HCT116 (cell line): ENCODE data around the gene ACOT6.
"Not testable (repeated sequence)": the region's sequence is repeated elsewhere in the genome, so short reads cannot be mapped to it uniquely, and the experiment has no call there.

Experiments
- CTCF ChIP-seq, 3 experiments: fragments of 200-600 bp in 1 of 3; sonication (generic) in 1 of 3; IDR thresholded peaks in 2 of 3; conservative IDR thresholded peaks in 1 of 3; 2 replicates each; pipeline ENCODE4 v1.5.1; 2012 to 2017; ENCODE audit warnings: low read depth in 2 of 3, low read length in 2 of 3, antibody characterized with exemption in 1 of 3, borderline replicate concordance in 1 of 3, control low read depth in 1 of 3, mild to moderate bottlenecking in 1 of 3, mixed read lengths in 1 of 3, mixed run types in 1 of 3, moderate library complexity in 1 of 3; ENCODE audit not compliant: insufficient read depth in 1 of 3
- EZH2 ChIP-seq: fragments of 200-600 bp; sonication (generic); IDR thresholded peaks from 2 replicates; pipeline ENCODE4 v1.6.1; 2017; ENCODE audit warnings: antibody characterized with exemption, mixed run types
- EZH2phosphoT487 ChIP-seq: fragments of 200-600 bp; IDR thresholded peaks from 2 replicates; pipeline ENCODE4 v1.6.1; 2018; ENCODE audit warnings: antibody characterized with exemption, borderline replicate concordance
- POLR2AphosphoS5 ChIP-seq: IDR thresholded peaks from 2 replicates; pipeline ENCODE4 v1.6.1; 2011; ENCODE audit warnings: mild to moderate bottlenecking, low read depth, low read length, moderate library complexity
- REST ChIP-seq: IDR thresholded peaks from 2 replicates; pipeline ENCODE4 v1.6.1; 2012; ENCODE audit warnings: low read depth

GRCh38 chr14:73569185-73569958 is 42.9 kb upstream of the ACOT6 start, which contains the start of gene ACOT2:
- TF ChIP-seq REST; EZH2; CTCF (IDR thresholded peaks at IDR 0.05 in 2 of 3, conservative IDR thresholded peaks at IDR 0.05 in 1 of 3; ENCODE audit: borderline replicate concordance in 1 of 3, insufficient read depth in 1 of 3, low read depth in 2 of 3, low read length in 2 of 3); POLR2AphosphoS5; EZH2phosphoT487: not testable (repeated sequence)
